Aorta (tissue), 5 donors: ENCODE measurements around the gene PID1. TPM values are rescaled to one million over a fixed set of nuclear protein-coding genes. Genes with fewer than 3 reads are reported as not detected.

Experiments used
- ATAC-seq: fragments of 200-7000 bp; cut with Tn5 transposase; one replicate; pipeline ENCODE4 v1.9.1; 2022; ENCODE audit warnings: moderate library complexity; ENCODE audit not compliant: low FRiP score
- DNase-seq, 2 donors: peaks; one replicate each; pipeline ENCODE4 v3.0.0-alpha.2; 2020
- H3K27ac ChIP-seq, 2 donors: one replicate each; pipeline ENCODE4 v1.5.1; 2013; ENCODE audit warnings: low read length in 2 of 2, mild to moderate bottlenecking in 2 of 2, moderate library complexity in 2 of 2, control low read depth in 1 of 2, inconsistent platforms in 1 of 2, low read depth in 1 of 2
- H3K27me3 ChIP-seq, 2 donors: one replicate each; pipeline ENCODE4 v1.6.1; 2013; ENCODE audit warnings: control low read depth in 1 of 2, low read length in 1 of 2, mild to moderate bottlenecking in 1 of 2, moderate library complexity in 1 of 2; ENCODE audit not compliant: insufficient read depth in 2 of 2, control insufficient read depth in 1 of 2
- H3K36me3 ChIP-seq, 2 donors: one replicate each; pipeline ENCODE4 v1.6.1; 2013; ENCODE audit warnings: control low read depth in 1 of 2, low read length in 1 of 2, mild to moderate bottlenecking in 1 of 2; ENCODE audit not compliant: insufficient read depth in 2 of 2, control insufficient read depth in 1 of 2
- H3K4me1 ChIP-seq, 2 donors: one replicate each; pipeline ENCODE4 v1.6.1; 2013; ENCODE audit warnings: low read length in 2 of 2, control low read depth in 1 of 2, mild to moderate bottlenecking in 1 of 2, moderate library complexity in 1 of 2; ENCODE audit not compliant: insufficient read depth in 2 of 2, control insufficient read depth in 1 of 2
- H3K4me3 ChIP-seq, 2 donors: one replicate each; pipeline ENCODE4 v1.5.1; 2013; ENCODE audit warnings: low read length in 2 of 2, control low read depth in 1 of 2, mild to moderate bottlenecking in 1 of 2
- H3K9me3 ChIP-seq: one replicate; pipeline ENCODE4 v1.6.1; 2013; ENCODE audit warnings: mild to moderate bottlenecking, low read length; ENCODE audit not compliant: control insufficient read depth
- WGBS, 2 donors: extraction: QIAGEN DNeasy Blood & Tissue Kit; methylation state at CpG; one replicate each; pipeline ENCODE4 v1.1.7; 2013; 5-methylcytosine and 5-hydroxymethylcytosine counted together
- intact Hi-C, 2 donors: fragments of 100-400 bp; cut with DNase I; formaldehyde crosslinking; loops; one replicate each; pipeline versions ENCODE4 v1.14.2 to v1.15.0; 2022
- polyA plus RNA-seq, 2 donors: library from polyadenylated mRNA; stranded (reverse); fragments of 200-250 nt; gene quantifications; one replicate each; pipeline ENCODE4 v1.2.3, GENCODE V29; 2013
- total RNA-seq, 2 donors: library from RNA; stranded (reverse); fragmentation: NEBNext Ultra II Directional; extraction: Animal tissue kit (Norgen Biotek cat#: 25700); gene quantifications; one replicate each; pipeline ENCODE4 v1.2.1, GENCODE V29; 2021
- donor health status: healthy with polysubstance abuse.
- donor health status: Bipolar disorder and iron deficiency.
- donor health status: DM: no; HTN: no; CAD: no.
- donor health status: DM: no; HTN: no; CAD: no.
- donor health status: DM: yes; HTN: yes; CAD: no.

Gene PID1
- total and polyA plus RNA-seq, 4 donors: 44.8 to 88.6 (median 66.9) TPM

- intact Hi-C loops: no loop called here
- WGBS, 2 donors: 2 to 11% methylated on average over 3 of the region's 3 CpGs
- ATAC-seq: no peak
Observed at GRCh38 chr2:229296536-229296935, 25.4 kb upstream of the PID1 start.

GRCh38 chr2:229296016-229296415, 24.9 kb upstream of the PID1 start:
- Histone ChIP-seq H3K4me1 (peaks cover 1 to 3% of the 10 kb centered on the region in 2 donors), H3K9me3 (no peaks in the 10 kb centered on the region), H3K27ac (no peak overlapping the region), H3K27me3 (no peaks in the 10 kb centered on the region), H3K36me3 (no peaks in the 10 kb centered on the region), H3K4me3 (no peak overlapping the region)
- ATAC-seq: no peak
- no peak for DNase-seq
- intact Hi-C loops: no loop called here

More at GRCh38 chr2:229296536-229296935, 25.4 kb upstream of the PID1 start:
- Histone ChIP-seq H3K36me3 (no peaks in the 10 kb centered on the region), H3K4me3 (no peak overlapping the region), H3K4me1 (peaks cover 1 to 3% of the 10 kb centered on the region in 2 donors), H3K27me3 (no peaks in the 10 kb centered on the region), H3K9me3 (no peaks in the 10 kb centered on the region), H3K27ac (no peak overlapping the region)
- no peak for DNase-seq

- Histone ChIP-seq H3K4me1 (no peaks in the 10 kb centered on the region), H3K36me3 (no peaks in the 10 kb centered on the region), H3K4me3 (no peak overlapping the region), H3K27me3 (no peaks in the 10 kb centered on the region), H3K27ac (no peak overlapping the region), H3K9me3 (no peaks in the 10 kb centered on the region)
- no peak for DNase-seq
- no peak for ATAC-seq
- WGBS, 2 donors: 84 to 88% methylated on average over 1 of the region's 1 CpG
- intact Hi-C loops: no loop called here
Observed at GRCh38 chr2:229287823-229288222, 16.7 kb upstream of the PID1 start.

GRCh38 chr2:229282758-229283546, 11.9 kb upstream of the PID1 start:
- Histone ChIP-seq H3K27me3 (no peaks in the 10 kb centered on the region), H3K9me3 (no peaks in the 10 kb centered on the region), H3K36me3 (no peaks in the 10 kb centered on the region), H3K27ac (no peak overlapping the region), H3K4me3 (no peak overlapping the region), H3K4me1 (no peaks in the 10 kb centered on the region)
- peak in 1 of 2 donors; percentile 75 for DNase-seq
- intact Hi-C loops: no loop called here
- ATAC-seq: peak; percentile 81
- WGBS, 2 donors: 3 to 5% methylated on average over 5 of the region's 5 CpGs

- Histone ChIP-seq H3K9me3 (no peaks in the 10 kb centered on the region), H3K27ac (no peak overlapping the region), H3K27me3 (no peaks in the 10 kb centered on the region), H3K36me3 (no peaks in the 10 kb centered on the region), H3K4me1 (no peaks in the 10 kb centered on the region), H3K4me3 (no peak overlapping the region)
- peak in 1 of 2 donors; percentile 52 for DNase-seq
- intact Hi-C loops: loop anchor here in 1 of 2 donors (10.0 kb wide), 1 partner anchor 595 kb away; no protein-coding TSS in a partner anchor
- no peak for ATAC-seq
- 85 to 91% methylated on average over 4 of the region's 4 CpGs for WGBS, 2 donors
Observed at GRCh38 chr2:229279516-229279915, 8.4 kb upstream of the PID1 start.

GRCh38 chr2:229275506-229275905, 4.4 kb upstream of the PID1 start:
- intact Hi-C loops: loop anchor here in 1 of 2 donors (10.0 kb wide), 1 partner anchor 591 kb away; no protein-coding TSS in a partner anchor

GRCh38 chr2:229273723-229274338, 2.7 kb upstream of the PID1 start:
- 36 to 37% methylated on average over 4 of the region's 4 CpGs for WGBS, 2 donors
- Histone ChIP-seq H3K9me3 (no peaks in the 10 kb centered on the region), H3K27ac (no peak overlapping the region), H3K27me3 (no peaks in the 10 kb centered on the region), H3K4me1 (no peaks in the 10 kb centered on the region), H3K36me3 (no peaks in the 10 kb centered on the region), H3K4me3 (peak overlapping the region in 1 of 2 donors; percentile 31)
- DNase-seq (peak in 1 of 2 donors; percentile 51), ATAC-seq (peak; percentile 79)
- intact Hi-C loops: loop anchor here (2.0 to 10.0 kb wide), 6 partner anchors 137 to 592 kb away; no protein-coding TSS in a partner anchor

More at GRCh38 chr2:229275506-229275905, 4.4 kb upstream of the PID1 start:
- no peaks in the 10 kb centered on the region for H3K4me1 ChIP-seq
- no peaks in the 10 kb centered on the region for H3K36me3 ChIP-seq
- no peaks in the 10 kb centered on the region for H3K27me3 ChIP-seq
- no peaks in the 10 kb centered on the region for H3K9me3 ChIP-seq
- no peak for DNase-seq
- H3K4me3 ChIP-seq: no peak overlapping the region
- no peak overlapping the region for H3K27ac ChIP-seq
- no peak for ATAC-seq

- WGBS, 2 donors: 13 to 17% methylated on average over 9 of the region's 9 CpGs
Observed at GRCh38 chr2:229273006-229273722, 2.1 kb upstream of the PID1 start.

More at GRCh38 chr2:229273006-229273722, 2.1 kb upstream of the PID1 start:
- Histone ChIP-seq H3K27ac (no peak overlapping the region), H3K4me3 (peak overlapping the region in 1 of 2 donors; percentile 31), H3K9me3 (no peaks in the 10 kb centered on the region), H3K36me3 (no peaks in the 10 kb centered on the region), H3K27me3 (no peaks in the 10 kb centered on the region), H3K4me1 (no peaks in the 10 kb centered on the region)
- DNase-seq (no peak), ATAC-seq (no peak)
- intact Hi-C loops: loop anchor here (2.0 to 10.0 kb wide), 6 partner anchors 136 to 591 kb away; no protein-coding TSS in a partner anchor
